Cardiac atrium fibroblast (primary cell): ENCODE results near the gene NMT2. TPM values are rescaled to one million over a fixed set of nuclear protein-coding genes. Genes with fewer than 3 reads are reported as not detected.

Experiments
- total RNA-seq: library from RNA; depleted of rRNA; stranded (reverse); fragments of >200 nt; gene quantifications from 2 replicates; pipeline ENCODE4 v1.2.3, GENCODE V29; 2015

The NMT2 gene
- total RNA-seq: 28.2 and 29.6 TPM in 2 replicates

DNA sequence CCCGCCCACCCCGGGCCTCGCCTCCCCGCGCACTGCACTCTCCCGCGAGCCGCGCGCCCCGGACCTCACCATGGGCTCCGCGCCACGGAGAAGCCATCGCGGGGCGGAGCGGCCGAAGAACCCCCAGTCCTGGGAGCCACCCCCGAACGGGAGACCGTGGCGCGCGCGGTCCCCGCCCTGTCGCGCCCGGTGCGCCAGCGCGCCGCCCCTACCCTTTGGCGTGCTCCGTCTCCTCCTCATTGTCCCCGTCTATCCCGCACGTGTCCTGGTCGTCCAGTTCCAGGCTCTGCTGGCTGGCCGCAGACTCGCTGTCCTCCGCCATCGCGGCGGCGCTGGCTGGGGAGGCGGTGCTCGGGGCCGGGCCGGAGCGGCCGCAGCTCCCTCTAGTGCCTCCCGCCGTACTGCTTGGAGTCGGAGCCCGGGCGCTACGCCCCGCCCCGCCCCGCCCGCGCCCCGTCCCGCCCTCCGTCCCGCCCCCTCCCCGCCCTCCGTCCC lies at the start of gene NMT2:
Gene NMT2 (minus strand): TSS at position 403 of the 495 bp plus-strand sequence. CDS start 81 bp downstream, at position 322.

GRCh38 chr10:15097011-15097812 lies 71.3 kb downstream of the NMT2 start, which contains the start of gene RPP38:
TSS of gene RPP38 (plus strand) at chr10:15097355. CDS start at chr10:15103315, 5,960 bp downstream.

DNA sequence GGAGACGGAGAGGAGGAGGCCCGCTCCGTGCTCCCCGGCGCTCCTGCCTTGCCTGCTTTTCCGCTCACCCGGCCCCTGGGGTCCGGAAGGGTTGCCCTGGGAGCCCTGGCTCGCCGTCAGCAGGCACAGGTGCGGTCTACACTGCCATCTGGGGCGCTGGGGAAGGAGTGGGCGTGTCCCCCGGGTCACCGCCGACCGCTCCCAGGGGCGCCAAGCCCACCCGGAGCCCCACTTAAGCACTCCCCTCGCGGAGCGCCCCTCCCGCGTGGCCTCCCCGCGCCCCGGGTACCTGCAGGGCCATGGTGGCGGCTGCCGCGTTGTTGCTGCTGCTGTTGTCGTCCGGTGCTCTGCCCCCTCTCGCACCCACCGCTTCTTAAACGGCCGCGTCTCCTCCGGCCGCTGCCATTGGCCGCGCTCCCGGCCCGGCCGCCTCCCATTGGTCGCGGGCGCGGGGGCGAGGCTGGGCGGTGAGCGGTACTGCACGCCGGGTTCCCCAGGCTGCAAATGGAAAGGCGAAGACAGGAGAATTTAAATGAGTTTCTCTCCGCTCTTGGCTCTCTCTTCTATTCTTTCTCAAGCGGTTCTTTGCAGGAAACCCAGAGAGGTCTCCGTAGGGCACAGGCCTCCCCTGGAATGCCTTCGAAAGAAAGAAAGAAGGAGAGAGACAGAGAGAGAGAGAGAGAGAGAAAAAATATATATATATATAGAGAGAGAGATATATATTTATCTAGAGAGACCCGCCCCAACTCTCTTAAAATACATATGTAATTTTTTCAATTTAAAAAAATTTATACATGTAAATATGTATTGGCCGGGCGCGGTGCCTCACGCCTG lies 79.8 kb downstream of the NMT2 start, which contains the start of gene ACBD7:
Gene ACBD7 (minus strand): TSS at position 349 of the 834 bp plus-strand sequence. CDS start 48 bp downstream, at position 301.

Other genes with a start within 250 kb of the NMT2 start
- 4.2 and 4.3 TPM in 2 replicates for gene DCLRE1C, start 214.6 kb downstream of the NMT2 start, total RNA-seq
- gene MEIG1, start 209.3 kb downstream of the NMT2 start, total RNA-seq: not detected in 2 replicates
- under 0.01 and 1.6 TPM in 2 replicates for gene OLAH, start 124.8 kb downstream of the NMT2 start, total RNA-seq
- 0.16 and 0.18 TPM in 2 replicates for gene ACBD7, start 79.9 kb downstream of the NMT2 start, total RNA-seq
- 9.7 and 19.3 TPM in 2 replicates for gene RPP38, start 71.3 kb downstream of the NMT2 start, total RNA-seq
- gene FAM171A1, start 202.6 kb upstream of the NMT2 start, total RNA-seq: 30.0 and 31.2 TPM in 2 replicates